ENCODE data around the gene SEC61G.
A peak's percentile ranks its signal among the peaks of the same experiment; 100 is the strongest.

Gene SEC61G

DNA sequence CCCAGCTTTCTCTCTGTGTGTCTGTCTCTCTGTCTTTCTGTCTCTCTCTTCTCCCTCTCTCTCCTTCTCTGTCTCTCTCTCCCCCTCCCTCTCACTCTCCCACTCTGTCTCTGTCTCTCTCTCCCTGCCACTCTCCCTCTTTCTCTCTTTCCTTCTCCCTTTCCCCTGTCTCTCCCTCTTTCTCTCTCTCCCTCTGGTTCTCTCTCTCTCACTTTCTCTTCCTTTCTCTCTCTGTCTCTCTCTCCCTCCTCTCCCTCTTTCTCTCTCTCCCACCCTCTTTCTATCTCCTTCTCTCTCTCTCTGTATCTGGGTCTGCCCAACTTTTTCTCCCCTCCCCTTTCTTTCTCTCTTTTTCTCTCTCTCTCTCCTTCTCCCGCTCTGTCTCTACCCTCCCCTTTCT is 36.5 kb downstream of the SEC61G start:
- ATAC-seq = no peak; the same call in 2 of the 3 replicates
- TF ChIP-seq ZNF70 (CRISPR knock-in tag; IDR thresholded peaks at IDR 0.05) (no peak), ZNF8 (CRISPR knock-in tag; IDR thresholded peaks at IDR 0.05) (no peak)

DNA sequence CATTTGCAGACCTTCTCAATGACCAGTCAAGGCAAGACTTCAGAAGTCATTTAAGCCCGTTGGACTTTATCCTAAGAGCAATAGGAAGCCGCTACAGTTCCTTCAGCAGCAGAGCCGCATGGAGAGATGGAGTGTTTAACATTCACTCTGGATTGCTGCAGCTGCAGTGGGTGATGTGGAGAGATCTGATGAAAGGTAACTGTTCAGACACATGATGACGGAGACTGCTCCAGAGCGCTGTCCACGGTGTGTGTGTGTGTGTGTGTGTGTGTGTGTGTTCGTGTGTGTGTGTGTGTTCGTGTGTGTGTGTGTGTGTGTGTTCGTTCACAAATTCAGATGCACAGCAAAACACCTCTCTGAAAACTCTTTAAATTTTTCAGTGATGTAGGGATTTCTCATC is 37.0 kb downstream of the SEC61G start:
- ATAC-seq = peak; percentile 42; the same call in 1 of the 3 replicates
- TF ChIP-seq SNAI2 (CRISPR knock-in tag; IDR thresholded peaks at IDR 0.05) (no peak), ZFP3 (CRISPR knock-in tag; IDR thresholded peaks at IDR 0.05) (no peak), ESRRG (CRISPR knock-in tag; IDR thresholded peaks at IDR 0.05) (no peak), GLIS3 (CRISPR knock-in tag; IDR thresholded peaks at IDR 0.05) (no peak), CSDC2 (CRISPR knock-in tag; IDR thresholded peaks at IDR 0.05) (no peak), TCF4 (CRISPR knock-in tag; IDR thresholded peaks at IDR 0.05; ENCODE audit: borderline replicate concordance) (no peak), PPARA (CRISPR knock-in tag; IDR thresholded peaks at IDR 0.05; ENCODE audit: borderline replicate concordance) (no peak), ZFP30 (CRISPR knock-in tag; IDR thresholded peaks at IDR 0.05) (no peak), OSR1 (CRISPR knock-in tag; IDR thresholded peaks at IDR 0.05) (no peak), ZNF565 (CRISPR knock-in tag; conservative IDR thresholded peaks at IDR 0.05; ENCODE audit: low read depth) (no peak), ZC3H10 (CRISPR knock-in tag; IDR thresholded peaks at IDR 0.05) (no peak), BACH2 (CRISPR knock-in tag; IDR thresholded peaks at IDR 0.05; ENCODE audit: borderline replicate concordance) (no peak)
- TF ChIP-seq, protein P1, sequence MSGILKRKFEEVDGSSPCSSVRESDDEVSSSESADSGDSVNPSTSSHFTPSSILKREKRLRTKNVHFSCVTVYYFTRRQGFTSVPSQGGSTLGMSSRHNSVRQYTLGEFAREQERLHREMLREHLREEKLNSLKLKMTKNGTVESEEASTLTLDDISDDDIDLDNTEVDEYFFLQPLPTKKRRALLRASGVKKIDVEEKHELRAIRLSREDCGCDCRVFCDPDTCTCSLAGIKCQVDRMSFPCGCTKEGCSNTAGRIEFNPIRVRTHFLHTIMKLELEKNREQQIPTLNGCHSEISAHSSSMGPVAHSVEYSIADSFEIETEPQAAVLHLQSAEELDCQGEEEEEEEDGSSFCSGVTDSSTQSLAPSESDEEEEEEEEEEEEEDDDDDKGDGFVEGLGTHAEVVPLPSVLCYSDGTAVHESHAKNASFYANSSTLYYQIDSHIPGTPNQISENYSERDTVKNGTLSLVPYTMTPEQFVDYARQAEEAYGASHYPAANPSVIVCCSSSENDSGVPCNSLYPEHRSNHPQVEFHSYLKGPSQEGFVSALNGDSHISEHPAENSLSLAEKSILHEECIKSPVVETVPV (CRISPR knock-in tag; IDR thresholded peaks at IDR 0.05) = no peak
- TF ChIP-seq, protein P2, sequence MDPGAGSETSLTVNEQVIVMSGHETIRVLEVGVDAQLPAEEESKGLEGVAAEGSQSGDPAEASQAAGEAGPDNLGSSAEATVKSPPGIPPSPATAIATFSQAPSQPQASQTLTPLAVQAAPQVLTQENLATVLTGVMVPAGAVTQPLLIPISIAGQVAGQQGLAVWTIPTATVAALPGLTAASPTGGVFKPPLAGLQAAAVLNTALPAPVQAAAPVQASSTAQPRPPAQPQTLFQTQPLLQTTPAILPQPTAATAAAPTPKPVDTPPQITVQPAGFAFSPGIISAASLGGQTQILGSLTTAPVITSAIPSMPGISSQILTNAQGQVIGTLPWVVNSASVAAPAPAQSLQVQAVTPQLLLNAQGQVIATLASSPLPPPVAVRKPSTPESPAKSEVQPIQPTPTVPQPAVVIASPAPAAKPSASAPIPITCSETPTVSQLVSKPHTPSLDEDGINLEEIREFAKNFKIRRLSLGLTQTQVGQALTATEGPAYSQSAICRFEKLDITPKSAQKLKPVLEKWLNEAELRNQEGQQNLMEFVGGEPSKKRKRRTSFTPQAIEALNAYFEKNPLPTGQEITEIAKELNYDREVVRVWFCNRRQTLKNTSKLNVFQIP (CRISPR knock-in tag; IDR thresholded peaks at IDR 0.05; ENCODE audit: borderline replicate concordance, low read depth) = no peak

DNA sequence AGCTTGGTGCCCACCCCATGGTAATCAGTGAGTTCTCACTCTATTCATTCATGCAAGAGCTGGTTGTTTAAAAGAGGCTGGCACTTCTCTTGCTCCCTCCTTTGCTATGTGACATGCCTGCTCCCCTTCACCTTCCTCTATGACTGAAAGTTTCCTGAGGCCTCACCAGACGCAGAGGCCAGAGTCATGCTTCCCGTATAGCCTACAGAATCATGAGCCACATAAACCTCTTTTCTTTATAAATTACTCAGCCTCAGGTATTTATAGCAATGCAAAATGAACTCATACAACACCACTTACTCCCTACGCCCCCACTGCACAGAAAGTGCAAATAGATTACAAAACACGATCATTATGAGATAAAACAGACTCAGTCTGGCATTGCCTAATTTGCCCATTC is 39.0 kb downstream of the SEC61G start:
- no peak for TF ChIP-seq TOX (CRISPR knock-in tag; IDR thresholded peaks at IDR 0.05; ENCODE audit: borderline replicate concordance)
- ATAC-seq = no peak

DNA sequence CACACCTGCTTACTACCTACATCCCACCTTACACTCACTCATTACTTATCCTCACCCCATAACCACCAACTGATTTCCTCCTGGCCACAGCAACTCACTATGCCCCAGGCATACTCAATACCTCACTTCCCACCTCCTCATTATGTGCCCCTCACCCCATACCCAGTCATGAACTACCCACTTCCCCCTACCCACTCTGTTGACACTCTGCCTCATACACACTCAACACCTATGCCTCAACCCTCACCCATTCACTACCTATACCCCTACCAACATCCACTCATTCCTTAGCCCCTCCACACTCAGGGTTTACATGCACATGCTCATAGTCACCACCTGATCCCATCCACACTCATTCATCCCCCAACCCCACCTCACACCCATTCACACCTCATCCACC is 39.6 kb downstream of the SEC61G start:
- TF ChIP-seq, protein P3, sequence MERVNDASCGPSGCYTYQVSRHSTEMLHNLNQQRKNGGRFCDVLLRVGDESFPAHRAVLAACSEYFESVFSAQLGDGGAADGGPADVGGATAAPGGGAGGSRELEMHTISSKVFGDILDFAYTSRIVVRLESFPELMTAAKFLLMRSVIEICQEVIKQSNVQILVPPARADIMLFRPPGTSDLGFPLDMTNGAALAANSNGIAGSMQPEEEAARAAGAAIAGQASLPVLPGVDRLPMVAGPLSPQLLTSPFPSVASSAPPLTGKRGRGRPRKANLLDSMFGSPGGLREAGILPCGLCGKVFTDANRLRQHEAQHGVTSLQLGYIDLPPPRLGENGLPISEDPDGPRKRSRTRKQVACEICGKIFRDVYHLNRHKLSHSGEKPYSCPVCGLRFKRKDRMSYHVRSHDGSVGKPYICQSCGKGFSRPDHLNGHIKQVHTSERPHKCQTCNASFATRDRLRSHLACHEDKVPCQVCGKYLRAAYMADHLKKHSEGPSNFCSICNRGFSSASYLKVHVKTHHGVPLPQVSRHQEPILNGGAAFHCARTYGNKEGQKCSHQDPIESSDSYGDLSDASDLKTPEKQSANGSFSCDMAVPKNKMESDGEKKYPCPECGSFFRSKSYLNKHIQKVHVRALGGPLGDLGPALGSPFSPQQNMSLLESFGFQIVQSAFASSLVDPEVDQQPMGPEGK (CRISPR knock-in tag; IDR thresholded peaks at IDR 0.05; ENCODE audit: borderline replicate concordance) = no peak
- no peak for TF ChIP-seq ZFP30 (CRISPR knock-in tag; IDR thresholded peaks at IDR 0.05)

DNA sequence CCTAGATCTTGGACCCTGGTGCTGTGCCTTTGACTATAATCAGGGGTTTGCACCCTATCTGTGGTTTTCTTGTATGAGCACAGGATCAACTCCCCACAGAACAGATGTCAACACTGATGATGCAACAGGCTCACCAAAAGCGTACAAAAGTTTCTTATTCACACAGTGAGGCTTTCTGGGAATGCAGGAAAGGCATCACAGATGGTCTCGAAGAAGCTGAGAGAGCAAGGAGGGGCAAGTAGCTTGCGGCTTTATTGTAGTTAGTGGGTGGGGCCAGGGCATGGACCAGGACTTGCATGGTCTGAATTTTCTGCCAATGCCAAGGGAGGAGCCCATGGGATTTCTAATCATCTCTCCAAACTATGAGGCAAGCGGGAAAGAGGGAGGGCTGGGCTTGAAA is 46.2 kb downstream of the SEC61G start:
- TF ChIP-seq ISL1 (CRISPR knock-in tag; IDR thresholded peaks at IDR 0.05) = no peak
- no peak for TF ChIP-seq TOX (CRISPR knock-in tag; IDR thresholded peaks at IDR 0.05; ENCODE audit: borderline replicate concordance)
- no peak for TF ChIP-seq ZNF565 (CRISPR knock-in tag; conservative IDR thresholded peaks at IDR 0.05; ENCODE audit: low read depth)
- no peak for TF ChIP-seq CSDC2 (CRISPR knock-in tag; IDR thresholded peaks at IDR 0.05)
- TF ChIP-seq ZC3H10 (CRISPR knock-in tag; IDR thresholded peaks at IDR 0.05) = no peak
- no peak for TF ChIP-seq ARNTL (CRISPR knock-in tag; IDR thresholded peaks at IDR 0.05; ENCODE audit: borderline replicate concordance, low read depth)
- no peak for ATAC-seq

More for the DNA sequence above, 39.6 kb downstream of the SEC61G start:
- ATAC-seq = no peak

DNA sequence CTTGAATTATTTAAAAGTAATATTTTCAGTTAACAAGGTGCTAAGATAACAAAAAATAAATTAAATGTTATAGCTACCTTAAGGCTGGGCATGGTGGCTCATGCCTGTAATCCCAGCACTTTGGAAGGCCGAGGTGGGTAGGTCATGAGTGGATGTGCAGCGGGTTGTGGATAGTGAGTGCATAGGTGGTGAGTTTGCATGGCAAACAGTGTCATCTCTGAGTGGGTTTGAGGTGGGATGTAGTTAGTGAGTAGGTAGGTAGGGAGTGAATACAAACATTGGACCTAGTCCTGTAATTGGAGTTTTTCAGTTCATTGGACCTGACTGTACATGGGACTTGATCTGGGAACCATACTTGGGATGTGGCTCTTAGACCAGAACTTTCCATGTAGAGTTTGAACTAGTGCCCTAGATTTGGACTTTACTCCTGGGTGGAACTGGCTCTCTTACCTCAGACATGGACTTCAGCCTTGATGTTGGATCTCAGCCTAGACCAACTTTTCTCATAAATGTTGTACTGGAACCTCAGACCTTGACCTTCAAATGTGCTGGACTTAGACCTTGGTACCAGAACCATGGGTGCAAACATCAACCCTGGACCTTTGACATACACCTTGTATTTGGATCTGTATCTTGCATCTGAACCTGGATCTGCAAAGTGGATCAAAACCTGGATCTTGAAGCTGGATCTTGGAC is 47.0 kb downstream of the SEC61G start:
- TF ChIP-seq SNAI2 (CRISPR knock-in tag; IDR thresholded peaks at IDR 0.05) = no peak
- no peak for TF ChIP-seq ZFP3 (CRISPR knock-in tag; IDR thresholded peaks at IDR 0.05)
- TF ChIP-seq OSR1 (CRISPR knock-in tag; IDR thresholded peaks at IDR 0.05) = no peak
- TF ChIP-seq BACH2 (CRISPR knock-in tag; IDR thresholded peaks at IDR 0.05; ENCODE audit: borderline replicate concordance) = no peak
- no peak for TF ChIP-seq RARB (CRISPR knock-in tag; IDR thresholded peaks at IDR 0.05)
- no peak for ATAC-seq
